ENCODE results near the gene MYO18B.

The MYO18B gene, protein sequence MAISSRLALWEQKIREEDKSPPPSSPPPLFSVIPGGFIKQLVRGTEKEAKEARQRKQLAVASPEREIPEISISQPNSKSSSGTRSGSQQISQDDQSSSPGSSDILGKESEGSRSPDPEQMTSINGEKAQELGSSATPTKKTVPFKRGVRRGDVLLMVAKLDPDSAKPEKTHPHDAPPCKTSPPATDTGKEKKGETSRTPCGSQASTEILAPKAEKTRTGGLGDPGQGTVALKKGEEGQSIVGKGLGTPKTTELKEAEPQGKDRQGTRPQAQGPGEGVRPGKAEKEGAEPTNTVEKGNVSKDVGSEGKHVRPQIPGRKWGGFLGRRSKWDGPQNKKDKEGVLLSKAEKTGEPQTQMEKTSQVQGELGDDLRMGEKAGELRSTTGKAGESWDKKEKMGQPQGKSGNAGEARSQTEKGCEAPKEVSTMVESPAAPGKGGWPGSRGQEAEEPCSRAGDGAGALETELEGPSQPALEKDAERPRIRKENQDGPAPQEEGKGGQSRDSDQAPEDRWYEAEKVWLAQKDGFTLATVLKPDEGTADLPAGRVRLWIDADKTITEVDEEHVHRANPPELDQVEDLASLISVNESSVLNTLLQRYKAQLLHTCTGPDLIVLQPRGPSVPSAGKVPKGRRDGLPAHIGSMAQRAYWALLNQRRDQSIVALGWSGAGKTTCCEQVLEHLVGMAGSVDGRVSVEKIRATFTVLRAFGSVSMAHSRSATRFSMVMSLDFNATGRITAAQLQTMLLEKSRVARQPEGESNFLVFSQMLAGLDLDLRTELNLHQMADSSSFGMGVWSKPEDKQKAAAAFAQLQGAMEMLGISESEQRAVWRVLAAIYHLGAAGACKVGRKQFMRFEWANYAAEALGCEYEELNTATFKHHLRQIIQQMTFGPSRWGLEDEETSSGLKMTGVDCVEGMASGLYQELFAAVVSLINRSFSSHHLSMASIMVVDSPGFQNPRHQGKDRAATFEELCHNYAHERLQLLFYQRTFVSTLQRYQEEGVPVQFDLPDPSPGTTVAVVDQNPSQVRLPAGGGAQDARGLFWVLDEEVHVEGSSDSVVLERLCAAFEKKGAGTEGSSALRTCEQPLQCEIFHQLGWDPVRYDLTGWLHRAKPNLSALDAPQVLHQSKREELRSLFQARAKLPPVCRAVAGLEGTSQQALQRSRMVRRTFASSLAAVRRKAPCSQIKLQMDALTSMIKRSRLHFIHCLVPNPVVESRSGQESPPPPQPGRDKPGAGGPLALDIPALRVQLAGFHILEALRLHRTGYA (N-terminal part only)

DNA sequence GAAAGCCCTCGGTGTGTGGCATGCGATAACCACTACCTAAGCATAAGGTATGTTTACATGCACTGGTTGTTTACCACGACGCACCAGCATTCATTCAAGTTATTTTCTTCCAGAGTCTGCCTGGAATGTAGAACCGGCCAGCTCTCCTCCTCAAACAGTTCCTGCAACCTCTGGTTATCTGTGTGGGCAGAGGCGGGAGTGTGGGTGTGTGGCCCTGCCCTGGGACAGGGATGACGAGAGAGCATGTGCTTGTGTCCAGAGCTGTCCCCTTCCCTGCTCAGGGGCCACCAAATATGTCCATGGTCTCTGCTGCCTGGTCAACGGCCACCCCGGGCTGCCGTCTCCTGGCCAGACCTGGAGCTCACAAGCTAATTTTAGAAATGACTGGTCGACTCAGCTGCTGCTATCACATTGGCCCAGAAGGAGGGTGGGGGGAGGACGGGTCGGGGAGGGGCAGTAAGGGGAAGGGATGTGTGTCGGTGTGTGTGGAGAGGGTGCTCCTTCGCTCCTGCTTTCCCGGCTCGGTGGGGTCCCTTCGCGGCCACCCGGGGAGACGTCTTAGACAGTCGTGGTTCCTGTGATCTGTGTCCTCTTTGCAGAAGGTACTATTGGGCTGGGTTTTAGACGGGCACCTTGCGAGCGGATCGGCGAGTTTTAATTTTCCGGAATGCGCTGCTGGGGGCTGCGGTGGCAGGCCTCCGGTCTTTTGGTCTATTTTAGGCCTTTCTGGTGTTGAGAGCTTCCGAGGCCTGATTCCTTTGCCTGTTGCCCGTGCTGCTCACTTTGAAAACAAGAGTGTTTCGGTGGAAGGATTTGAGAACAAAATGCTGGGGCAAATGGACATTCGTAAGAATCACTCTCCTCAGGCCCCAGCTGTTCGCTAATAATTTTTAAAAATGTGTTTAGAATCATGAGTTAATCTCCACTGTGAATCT is at the start of gene MYO18B:
Gene MYO18B (plus strand): TSS at position 497 of the 935 bp plus-strand sequence. CDS start 18,905 bp downstream, outside the sequence.
- ATAC-seq: no peak
- TF ChIP-seq GLIS3 (CRISPR knock-in tag; IDR thresholded peaks at IDR 0.05) (no peak), ZNF565 (CRISPR knock-in tag; conservative IDR thresholded peaks at IDR 0.05; ENCODE audit: low read depth) (no peak), TCF4 (CRISPR knock-in tag; IDR thresholded peaks at IDR 0.05; ENCODE audit: borderline replicate concordance) (no peak), CSDC2 (CRISPR knock-in tag; IDR thresholded peaks at IDR 0.05) (no peak), ESRRG (CRISPR knock-in tag; IDR thresholded peaks at IDR 0.05) (no peak), ZFP3 (CRISPR knock-in tag; IDR thresholded peaks at IDR 0.05) (no peak), OSR1 (CRISPR knock-in tag; IDR thresholded peaks at IDR 0.05) (no peak), TOX (CRISPR knock-in tag; IDR thresholded peaks at IDR 0.05; ENCODE audit: borderline replicate concordance) (no peak), ARNTL (CRISPR knock-in tag; IDR thresholded peaks at IDR 0.05; ENCODE audit: borderline replicate concordance, low read depth) (no peak), ZNF8 (CRISPR knock-in tag; IDR thresholded peaks at IDR 0.05) (no peak), POU6F1 (CRISPR knock-in tag; IDR thresholded peaks at IDR 0.05; ENCODE audit: borderline replicate concordance, low read depth) (no peak), CSRNP3 (CRISPR knock-in tag; IDR thresholded peaks at IDR 0.05) (no peak), ZC3H10 (CRISPR knock-in tag; IDR thresholded peaks at IDR 0.05) (no peak)

DNA sequence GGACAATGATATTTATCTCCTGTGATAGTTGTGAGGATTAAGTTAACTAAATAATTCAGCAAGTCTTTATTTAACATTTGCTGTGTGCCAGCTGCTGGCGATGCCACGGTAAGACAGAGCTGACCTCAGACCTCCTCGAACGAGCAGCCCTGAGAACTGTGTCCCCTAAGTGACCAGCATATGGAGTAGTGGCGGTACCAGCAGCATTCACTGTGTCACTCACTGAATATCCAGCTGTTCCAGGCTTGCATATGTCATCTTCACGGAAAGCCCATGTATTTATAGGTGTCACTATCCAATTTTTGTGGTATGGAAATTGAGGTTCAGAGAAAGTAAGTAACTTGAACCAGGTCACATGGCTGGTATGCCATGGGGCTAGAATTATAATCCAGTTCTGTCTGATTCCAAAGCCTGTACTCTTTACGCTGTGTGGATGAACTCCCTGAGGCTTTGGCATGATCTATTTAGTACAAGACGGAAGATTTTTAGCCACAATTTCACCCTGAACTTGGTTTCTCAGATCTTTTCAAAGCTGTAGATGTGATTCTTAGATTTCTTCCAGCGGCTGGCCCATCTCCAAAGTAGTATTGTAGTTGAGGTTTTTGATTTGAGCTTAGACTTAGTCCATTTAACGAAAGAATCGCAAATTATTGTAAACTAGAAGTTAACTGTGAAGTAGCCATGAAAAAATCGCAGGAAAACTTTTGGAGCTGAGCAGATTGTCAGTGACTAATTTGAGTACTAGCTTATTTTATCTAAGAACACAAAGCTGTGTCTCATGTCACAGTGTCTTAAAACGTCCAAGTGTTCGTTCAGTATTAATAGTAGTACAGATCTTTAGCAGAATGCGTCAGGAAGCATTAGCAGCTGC is 49.4 kb upstream of the MYO18B start:
- TF ChIP-seq TOX (CRISPR knock-in tag; IDR thresholded peaks at IDR 0.05; ENCODE audit: borderline replicate concordance): no peak
- no peak for ATAC-seq

DNA sequence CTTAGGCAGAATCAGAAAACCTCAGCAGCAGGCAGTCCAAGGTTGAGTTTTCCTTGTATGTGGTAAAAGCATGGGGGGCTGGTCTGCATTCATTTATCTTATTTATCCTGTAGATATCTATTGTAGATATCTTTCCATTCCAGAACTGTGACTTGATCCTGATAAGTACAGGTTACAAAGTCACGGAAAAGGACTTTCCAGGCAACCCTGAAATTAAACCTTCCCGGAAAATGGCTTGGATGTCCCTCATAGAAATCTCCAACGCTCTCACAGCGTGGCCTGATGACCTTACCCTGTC is 48.8 kb upstream of the MYO18B start:
- TF ChIP-seq TCF4 (CRISPR knock-in tag; IDR thresholded peaks at IDR 0.05; ENCODE audit: borderline replicate concordance): peak; percentile 48; the same call in 1 of the 2 replicates
- TF ChIP-seq ZFP3 (CRISPR knock-in tag; IDR thresholded peaks at IDR 0.05): no peak
- no peak for TF ChIP-seq ESRRG (CRISPR knock-in tag; IDR thresholded peaks at IDR 0.05)
- ATAC-seq: no peak

GRCh38 chr22:25694196-25694907 is 47.6 kb upstream of the MYO18B start:
- ATAC-seq: no peak
- TF ChIP-seq ZNF8 (CRISPR knock-in tag; IDR thresholded peaks at IDR 0.05) (no peak), CREB5 (CRISPR knock-in tag; IDR thresholded peaks at IDR 0.05; ENCODE audit: low read depth) (no peak), ZFP30 (CRISPR knock-in tag; IDR thresholded peaks at IDR 0.05) (no peak), ZNF565 (CRISPR knock-in tag; conservative IDR thresholded peaks at IDR 0.05; ENCODE audit: low read depth) (no peak), ZNF70 (CRISPR knock-in tag; IDR thresholded peaks at IDR 0.05) (no peak), SNAI2 (CRISPR knock-in tag; IDR thresholded peaks at IDR 0.05) (no peak), POU6F1 (CRISPR knock-in tag; IDR thresholded peaks at IDR 0.05; ENCODE audit: borderline replicate concordance, low read depth) (no peak), BACH2 (CRISPR knock-in tag; IDR thresholded peaks at IDR 0.05; ENCODE audit: borderline replicate concordance) (no peak), CSDC2 (CRISPR knock-in tag; IDR thresholded peaks at IDR 0.05) (no peak), ZFP3 (CRISPR knock-in tag; IDR thresholded peaks at IDR 0.05) (no peak), ESRRG (CRISPR knock-in tag; IDR thresholded peaks at IDR 0.05) (no peak), ZC3H10 (CRISPR knock-in tag; IDR thresholded peaks at IDR 0.05) (no peak), ISL1 (CRISPR knock-in tag; IDR thresholded peaks at IDR 0.05) (no peak), TCF4 (CRISPR knock-in tag; IDR thresholded peaks at IDR 0.05; ENCODE audit: borderline replicate concordance) (no peak), ARNTL (CRISPR knock-in tag; IDR thresholded peaks at IDR 0.05; ENCODE audit: borderline replicate concordance, low read depth) (no peak)
